Activated naive CD4-positive, alpha-beta T cell treated with Interleukin-2 at 50 U/mL for 16 hours (primary cell): ENCODE results near the gene CLRN1.
"Not testable (repeated sequence)": the region's sequence is repeated elsewhere in the genome, so short reads cannot be mapped to it uniquely, and the experiment has no call there.

Experiments
- DNase-seq: peaks from one replicate; pipeline ENCODE4 v3.0.0-alpha.2; 2020

CLRN1 gene, protein sequence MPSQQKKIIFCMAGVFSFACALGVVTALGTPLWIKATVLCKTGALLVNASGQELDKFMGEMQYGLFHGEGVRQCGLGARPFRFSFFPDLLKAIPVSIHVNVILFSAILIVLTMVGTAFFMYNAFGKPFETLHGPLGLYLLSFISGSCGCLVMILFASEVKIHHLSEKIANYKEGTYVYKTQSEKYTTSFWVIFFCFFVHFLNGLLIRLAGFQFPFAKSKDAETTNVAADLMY

DNA sequence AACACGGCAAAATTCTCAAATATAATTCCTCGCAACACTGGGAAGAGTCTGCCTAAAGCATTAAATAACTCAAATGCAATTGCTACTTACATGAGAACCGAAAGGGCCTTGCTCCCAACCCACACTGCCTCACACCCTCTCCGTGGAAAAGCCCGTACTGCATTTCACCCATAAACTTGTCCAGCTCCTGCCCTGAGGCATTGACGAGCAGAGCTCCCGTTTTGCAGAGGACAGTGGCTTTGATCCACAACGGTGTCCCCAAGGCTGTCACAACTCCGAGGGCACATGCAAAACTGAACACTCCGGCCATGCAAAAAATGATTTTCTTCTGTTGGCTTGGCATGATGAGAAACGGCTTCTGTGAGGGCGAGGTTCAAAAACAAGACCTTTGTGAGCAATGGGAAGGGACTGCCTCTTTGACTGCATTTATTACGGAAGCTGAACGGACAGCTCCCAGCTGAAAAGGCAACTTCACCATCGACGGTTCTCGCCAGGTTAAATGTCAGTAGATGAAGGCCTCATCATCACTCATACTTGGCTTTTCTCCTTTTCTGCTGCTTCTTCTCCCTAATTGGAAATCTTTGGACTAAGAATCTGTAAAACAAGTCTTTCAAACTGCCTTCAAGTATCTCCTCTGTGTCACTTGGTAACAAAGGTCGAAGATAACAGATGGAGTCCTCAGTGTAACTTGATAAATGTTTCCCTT, at the start of gene CLRN1:
Gene CLRN1 (minus strand): TSS at position 362 of the 706 bp plus-strand sequence. CDS start 19 bp downstream, at position 343.
- no peak for DNase-seq

DNA sequence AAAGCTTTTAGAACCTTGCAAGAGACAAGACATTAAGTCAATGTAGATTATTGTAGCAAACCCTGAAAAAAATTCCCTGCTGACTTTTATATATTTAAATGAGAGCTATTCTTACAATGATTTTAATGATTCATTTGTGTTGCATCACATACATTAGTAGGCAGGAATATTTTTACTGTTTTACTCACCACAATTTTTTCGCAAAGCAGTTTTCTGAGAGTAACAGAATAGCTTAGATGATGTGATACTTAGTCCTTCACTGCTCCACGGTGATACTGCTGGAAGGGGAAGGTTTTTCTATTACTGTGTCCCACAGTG, 43.9 kb upstream of the CLRN1 start:
- no peak for DNase-seq

- no peak for DNase-seq
Observed at GRCh38 chr3:151015767-151016477, 43.4 kb upstream of the CLRN1 start.

GRCh38 chr3:151015181-151015580, 42.7 kb upstream of the CLRN1 start:
- DNase-seq, result no peak

GRCh38 chr3:151014501-151015018, 42.0 kb upstream of the CLRN1 start:
- DNase-seq, result no peak

- no peak for DNase-seq
Observed at GRCh38 chr3:151012753-151013152, 40.2 kb upstream of the CLRN1 start.

- DNase-seq, result no peak
Observed at GRCh38 chr3:151011427-151011826, 38.9 kb upstream of the CLRN1 start.

DNA sequence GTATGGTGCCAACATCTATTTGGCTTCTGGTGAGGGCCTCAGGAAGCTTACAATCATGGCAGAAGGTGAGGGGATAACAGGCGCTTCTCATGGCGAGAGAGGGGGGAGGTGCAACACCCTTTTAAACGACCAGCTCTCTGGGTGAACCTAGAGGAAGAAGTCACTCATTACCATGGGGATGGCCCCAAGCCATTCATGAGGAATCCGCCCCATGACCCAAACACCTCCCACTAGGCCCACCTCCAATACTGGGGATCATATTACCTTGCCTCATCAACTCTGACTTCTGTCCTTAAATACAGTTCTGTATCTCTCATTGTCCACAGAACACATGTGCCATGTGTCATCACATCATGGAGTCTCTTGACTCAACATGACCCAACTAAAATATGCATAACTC, 37.5 kb upstream of the CLRN1 start:
- DNase-seq, result no peak

DNA sequence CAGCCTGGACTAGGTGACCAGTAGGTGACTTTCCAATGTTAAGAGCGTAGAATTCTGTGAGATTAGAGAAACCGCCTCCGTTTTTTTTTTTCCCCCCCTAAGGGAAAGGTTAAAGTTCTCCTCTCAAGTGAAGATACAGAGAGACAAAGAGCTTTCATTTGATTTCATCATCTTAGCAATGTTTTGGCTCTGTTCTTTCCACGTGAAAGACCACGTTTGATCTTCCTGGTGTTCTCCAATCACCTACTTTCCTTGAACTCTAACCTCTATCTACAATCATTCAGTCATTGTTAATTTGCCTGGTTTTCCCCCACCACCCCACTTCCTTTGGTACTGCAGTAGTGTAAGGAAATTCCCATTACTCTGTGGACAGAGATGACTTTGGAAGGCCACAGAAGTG, 36.9 kb upstream of the CLRN1 start:
- no peak for DNase-seq

DNA sequence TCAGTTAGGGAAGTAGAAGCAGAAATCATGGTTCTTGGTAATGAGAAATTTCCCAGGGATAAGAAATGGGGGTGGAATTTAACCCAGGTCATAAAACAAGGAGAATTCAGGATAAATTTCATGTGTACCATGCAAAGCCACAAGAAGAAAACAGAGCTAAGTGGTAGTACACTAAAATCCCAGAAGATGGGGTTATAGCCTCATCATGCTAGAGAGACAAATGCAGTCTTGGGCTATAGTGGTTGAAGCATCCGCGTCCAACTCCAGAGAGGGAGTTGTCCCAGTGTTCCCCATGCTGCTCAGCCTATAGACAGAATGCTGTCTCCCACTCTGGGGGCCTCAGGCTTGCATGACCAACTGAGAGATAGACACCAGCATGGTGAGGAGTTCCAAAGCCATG, 36.2 kb upstream of the CLRN1 start:
- DNase-seq, result no peak

GRCh38 chr3:151003768-151004134, 31.2 kb upstream of the CLRN1 start:
- no peak for DNase-seq

DNA sequence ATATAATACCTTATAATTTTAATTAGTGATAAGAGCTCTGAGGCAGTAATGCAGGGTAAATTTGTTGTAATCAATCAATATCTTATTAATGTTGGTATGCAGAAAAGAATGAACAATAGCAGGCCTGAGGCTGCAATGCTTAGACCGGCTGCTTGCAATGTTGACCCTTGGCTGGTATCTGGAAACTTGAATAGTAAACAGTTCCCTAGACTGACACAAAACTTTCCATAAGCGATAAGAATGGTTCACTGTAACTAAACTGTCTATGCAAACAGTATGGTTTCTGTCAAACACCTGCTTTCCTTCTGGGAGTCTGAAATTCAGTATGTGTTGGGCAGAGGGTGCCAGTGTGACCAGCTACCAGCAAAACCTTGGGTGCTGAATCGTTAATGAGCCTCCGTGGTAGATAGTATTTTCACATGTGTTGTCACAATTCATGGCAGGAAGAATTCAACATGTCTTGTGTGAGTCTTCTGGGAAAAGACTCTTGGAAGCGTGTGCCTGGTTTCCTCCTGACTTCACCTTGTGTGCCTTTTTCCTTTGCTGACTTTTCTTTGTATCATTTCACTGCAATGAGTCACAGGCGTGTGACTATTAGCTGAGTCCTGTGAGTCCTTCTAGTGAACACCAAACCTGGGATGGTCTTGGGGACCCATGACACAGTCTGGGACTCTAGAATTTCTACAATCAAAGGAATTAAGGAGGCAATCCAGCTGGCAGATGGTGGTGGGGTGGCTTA, 30.7 kb upstream of the CLRN1 start:
- no peak for DNase-seq

GRCh38 chr3:151002003-151002981, 29.8 kb upstream of the CLRN1 start:
- no peak for DNase-seq

DNA sequence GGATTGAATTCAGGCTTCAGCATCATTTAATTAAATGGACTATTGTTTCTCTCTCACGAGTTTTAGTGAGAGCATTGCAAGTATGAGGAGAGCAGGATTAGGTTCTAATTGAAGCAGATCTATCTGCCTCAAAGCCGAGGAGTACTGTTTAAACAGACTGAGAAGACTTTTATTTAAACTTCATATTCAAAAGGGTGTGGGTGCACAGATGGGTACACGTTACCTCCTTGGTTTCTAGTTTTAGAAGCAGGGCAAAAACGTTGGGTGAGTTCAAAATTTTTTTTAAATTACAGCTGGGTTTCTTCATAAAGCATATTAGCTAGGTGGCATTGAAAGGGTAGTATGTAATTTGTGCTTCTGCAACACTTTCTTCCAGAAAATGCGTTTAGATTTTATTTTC, 26.5 kb upstream of the CLRN1 start:
- DNase-seq, result no peak

DNA sequence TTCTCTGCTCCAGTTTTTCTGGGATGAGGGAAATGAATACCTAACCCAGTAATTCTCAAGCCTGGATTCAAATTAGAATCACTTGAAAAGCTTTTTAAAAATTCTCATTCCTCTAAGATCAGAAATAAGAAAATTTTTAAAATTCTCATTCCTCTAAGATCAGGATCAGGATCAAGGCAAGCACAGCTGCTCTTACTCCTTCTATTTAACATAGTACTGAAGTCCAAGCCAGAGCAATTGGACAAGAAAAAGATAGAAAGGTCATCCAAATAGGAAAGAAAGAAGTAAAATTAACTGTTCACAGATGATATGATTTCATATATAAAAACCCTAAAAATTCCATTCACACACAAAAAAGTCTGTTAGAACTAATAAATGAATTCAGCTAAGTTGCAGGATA, 24.2 kb upstream of the CLRN1 start:
- no peak for DNase-seq

DNA sequence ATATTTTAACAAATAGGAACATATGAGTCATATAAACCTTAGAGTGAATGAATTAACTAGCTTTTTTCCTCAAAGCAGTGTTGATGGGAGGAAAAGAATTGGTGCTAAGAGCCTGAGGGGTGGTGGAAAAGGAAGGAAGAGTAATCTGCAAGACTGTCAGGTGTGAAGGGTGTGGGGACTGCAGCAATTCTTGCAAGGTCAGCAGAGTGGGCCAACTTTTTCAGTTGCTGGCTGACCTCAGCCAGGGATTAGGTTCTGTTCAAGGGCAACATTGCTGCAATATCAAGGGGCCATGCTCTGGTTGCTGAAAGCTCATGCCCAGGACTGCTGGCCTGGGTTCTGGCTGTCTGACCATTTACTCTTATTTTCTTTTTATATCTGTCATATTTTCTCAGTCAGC, 23.0 kb upstream of the CLRN1 start:
- no peak for DNase-seq

DNA sequence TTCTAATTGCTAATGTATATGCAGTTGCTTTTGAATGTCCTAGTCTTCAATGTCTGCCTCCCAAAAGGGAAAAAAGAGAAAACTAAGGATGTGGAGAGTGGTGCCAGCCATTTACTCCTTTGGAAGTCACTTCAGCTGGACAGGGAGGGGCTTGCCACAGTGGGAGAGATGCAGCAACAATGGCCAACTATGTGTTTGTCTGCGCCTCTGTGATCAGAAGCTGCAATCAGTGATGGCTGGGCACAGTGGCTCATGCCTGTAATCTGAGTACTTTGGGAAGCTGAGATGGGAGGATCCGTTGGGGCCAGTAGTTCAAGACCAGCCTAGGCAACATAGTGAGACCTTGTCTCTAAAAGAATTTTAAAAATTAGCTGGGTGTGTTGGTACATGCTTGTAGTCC, 16.7 kb upstream of the CLRN1 start:
- DNase-seq, result no peak

GRCh38 chr3:150988395-150988794, 15.9 kb upstream of the CLRN1 start:
- not testable (repeated sequence) for DNase-seq

DNA sequence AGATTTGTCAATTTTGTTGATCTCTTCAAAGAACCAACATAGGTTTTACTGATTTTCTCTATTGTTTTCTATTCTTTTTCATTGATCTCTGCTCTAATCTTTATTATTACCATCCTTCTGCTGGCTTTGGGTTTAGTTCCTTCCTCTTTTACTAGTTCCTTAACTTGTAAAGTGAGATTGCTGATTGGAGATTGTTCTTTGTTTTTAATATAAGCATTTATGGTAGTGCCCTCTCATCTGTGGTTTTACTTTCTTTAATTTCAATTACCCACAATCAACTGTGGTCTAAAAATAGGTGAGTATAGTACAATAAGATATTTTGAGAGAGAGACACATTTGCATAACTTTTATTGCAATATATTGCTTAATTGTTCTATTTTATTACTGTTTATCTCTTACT, 13.2 kb upstream of the CLRN1 start:
- DNase-seq, result no peak

- DNase-seq, result no peak
Observed at GRCh38 chr3:150984066-150984465, 11.5 kb upstream of the CLRN1 start.

DNA sequence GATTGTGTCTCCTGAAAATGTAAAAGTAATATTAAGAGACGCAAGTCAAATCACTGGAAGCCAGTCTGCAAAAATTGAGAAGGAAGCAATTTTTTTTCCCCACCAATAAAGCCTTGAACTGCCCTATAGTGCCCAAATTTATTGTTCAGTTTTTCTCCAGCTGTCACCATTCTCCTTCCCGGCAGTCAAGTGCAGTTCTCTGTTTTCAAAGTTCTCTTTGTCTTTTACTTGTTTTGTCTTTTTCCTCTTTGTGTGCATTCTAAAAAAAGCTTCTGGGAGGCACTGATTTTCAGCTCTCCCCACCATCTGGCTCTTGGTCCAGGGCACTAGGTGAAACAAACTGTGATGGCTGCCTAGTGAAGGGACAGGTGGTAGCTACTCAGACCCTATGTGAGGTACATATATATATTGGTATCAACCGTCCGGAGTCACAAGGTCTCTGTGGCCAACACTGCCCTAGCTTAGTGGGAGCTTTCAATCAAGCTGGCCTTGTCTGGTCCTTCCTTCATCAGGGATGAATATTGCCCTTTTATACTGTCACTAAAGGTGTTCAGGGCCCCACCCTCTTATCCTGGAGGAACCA, 6.1 kb upstream of the CLRN1 start:
- DNase-seq, result no peak

GRCh38 chr3:150975992-150976368, 3.5 kb upstream of the CLRN1 start:
- DNase-seq, result no peak
